PFSK-1 (cell line): ENCODE results near the gene CDH24.

Experiments
- FOXP2 ChIP-seq: optimal IDR thresholded peaks from 2 replicates; pipeline ENCODE3; 2011; ENCODE audit warnings: borderline replicate concordance, control low read depth, inconsistent platforms; ENCODE audit not compliant: insufficient read depth; ENCODE audit errors: extremely low read length, extremely low read depth
- POLR2AphosphoS5 ChIP-seq: IDR thresholded peaks from 2 replicates; pipeline ENCODE4 v1.6.1; 2012; ENCODE audit warnings: low read depth, mild to moderate bottlenecking, control low read depth, low read length, moderate library complexity
- SIN3A ChIP-seq: IDR thresholded peaks from 2 replicates; pipeline ENCODE4 v1.6.1; 2012; ENCODE audit warnings: mild to moderate bottlenecking, low read length, moderate library complexity, borderline replicate concordance; ENCODE audit not compliant: insufficient read depth
- TAF1 ChIP-seq: IDR thresholded peaks from 2 replicates; pipeline ENCODE4 v1.6.1; 2012; ENCODE audit warnings: low read length, control low read depth, borderline replicate concordance; ENCODE audit not compliant: insufficient read depth
- TF ChIP-seq, protein P1 (sequence below), 2 experiments: IDR thresholded peaks; 2 replicates each; pipeline versions ENCODE4 v1.6.1 to v1.8.0; 2011 to 2012; ENCODE audit warnings: low read depth in 2 of 2, low read length in 2 of 2, control low read depth in 1 of 2, inconsistent platforms in 1 of 2, mild to moderate bottlenecking in 1 of 2, moderate library complexity in 1 of 2; ENCODE audit not compliant: insufficient read depth in 1 of 2

The CDH24 gene

DNA sequence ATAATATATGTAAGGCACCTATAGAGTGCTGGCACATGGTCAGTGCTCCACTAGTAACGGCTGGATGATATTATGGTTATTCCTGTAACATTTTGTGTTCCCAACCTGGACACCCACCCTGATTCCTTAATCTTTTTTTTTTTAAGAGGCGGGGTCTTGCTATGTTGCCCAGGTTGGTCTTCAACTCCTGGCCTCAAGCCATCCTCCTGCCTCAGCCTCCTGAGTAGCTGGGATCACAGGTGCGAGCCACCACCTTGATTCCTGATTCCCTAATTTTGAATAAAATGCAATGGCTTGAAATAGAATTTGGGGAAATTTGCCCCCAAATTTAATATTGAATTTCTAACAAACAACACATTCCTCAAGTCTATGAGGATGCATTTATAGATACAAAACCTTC is 54.7 kb downstream of the CDH24 start:
- TF ChIP-seq, protein P1, sequence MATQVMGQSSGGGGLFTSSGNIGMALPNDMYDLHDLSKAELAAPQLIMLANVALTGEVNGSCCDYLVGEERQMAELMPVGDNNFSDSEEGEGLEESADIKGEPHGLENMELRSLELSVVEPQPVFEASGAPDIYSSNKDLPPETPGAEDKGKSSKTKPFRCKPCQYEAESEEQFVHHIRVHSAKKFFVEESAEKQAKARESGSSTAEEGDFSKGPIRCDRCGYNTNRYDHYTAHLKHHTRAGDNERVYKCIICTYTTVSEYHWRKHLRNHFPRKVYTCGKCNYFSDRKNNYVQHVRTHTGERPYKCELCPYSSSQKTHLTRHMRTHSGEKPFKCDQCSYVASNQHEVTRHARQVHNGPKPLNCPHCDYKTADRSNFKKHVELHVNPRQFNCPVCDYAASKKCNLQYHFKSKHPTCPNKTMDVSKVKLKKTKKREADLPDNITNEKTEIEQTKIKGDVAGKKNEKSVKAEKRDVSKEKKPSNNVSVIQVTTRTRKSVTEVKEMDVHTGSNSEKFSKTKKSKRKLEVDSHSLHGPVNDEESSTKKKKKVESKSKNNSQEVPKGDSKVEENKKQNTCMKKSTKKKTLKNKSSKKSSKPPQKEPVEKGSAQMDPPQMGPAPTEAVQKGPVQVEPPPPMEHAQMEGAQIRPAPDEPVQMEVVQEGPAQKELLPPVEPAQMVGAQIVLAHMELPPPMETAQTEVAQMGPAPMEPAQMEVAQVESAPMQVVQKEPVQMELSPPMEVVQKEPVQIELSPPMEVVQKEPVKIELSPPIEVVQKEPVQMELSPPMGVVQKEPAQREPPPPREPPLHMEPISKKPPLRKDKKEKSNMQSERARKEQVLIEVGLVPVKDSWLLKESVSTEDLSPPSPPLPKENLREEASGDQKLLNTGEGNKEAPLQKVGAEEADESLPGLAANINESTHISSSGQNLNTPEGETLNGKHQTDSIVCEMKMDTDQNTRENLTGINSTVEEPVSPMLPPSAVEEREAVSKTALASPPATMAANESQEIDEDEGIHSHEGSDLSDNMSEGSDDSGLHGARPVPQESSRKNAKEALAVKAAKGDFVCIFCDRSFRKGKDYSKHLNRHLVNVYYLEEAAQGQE (IDR thresholded peaks at IDR 0.05; ENCODE audit: insufficient read depth in 1 of 2, low read depth in 2 of 2, low read length in 2 of 2), result no peak

DNA sequence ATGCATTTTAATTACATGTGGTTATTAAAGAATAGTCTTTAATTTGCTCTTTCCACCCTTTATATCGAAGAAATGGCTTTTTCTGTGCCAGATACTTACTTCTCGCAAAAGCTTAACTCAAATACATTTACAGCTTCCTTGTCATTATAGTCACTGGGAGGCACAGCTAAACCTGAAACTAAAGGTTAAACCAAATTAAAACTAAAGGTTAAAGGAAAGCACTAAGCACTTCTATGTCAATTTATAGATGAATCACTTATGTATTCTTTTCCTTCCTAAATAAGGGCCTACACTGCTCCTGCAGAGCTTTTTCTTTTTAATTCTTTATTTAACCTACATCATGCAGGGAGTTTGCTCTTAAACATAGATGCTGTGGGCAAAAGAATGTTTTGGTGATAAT is 56.5 kb downstream of the CDH24 start:
- TF ChIP-seq TAF1 (no peak), SIN3A (no peak), POLR2AphosphoS5 (no peak), FOXP2 (no peak)
- TF ChIP-seq, protein P1 (IDR thresholded peaks at IDR 0.05; ENCODE audit: insufficient read depth in 1 of 2, low read depth in 2 of 2, low read length in 2 of 2), result no peak

- TF ChIP-seq SIN3A, result no peak
- TF ChIP-seq FOXP2, result no peak
Measured at GRCh38 chr14:22998329-22999012, 58.8 kb downstream of the CDH24 start.

GRCh38 chr14:22997676-22998323 is 59.5 kb downstream of the CDH24 start:
- TF ChIP-seq POLR2AphosphoS5 (no peak), SIN3A (no peak), FOXP2 (no peak), TAF1 (no peak)
- TF ChIP-seq, protein P1 (IDR thresholded peaks at IDR 0.05; ENCODE audit: insufficient read depth in 1 of 2, low read depth in 2 of 2, low read length in 2 of 2), result no peak
